GM21737 (cell line): ENCODE results near the gene CCDC34.
"Not testable (repeated sequence)": the region's sequence is repeated elsewhere in the genome, so short reads cannot be mapped to it uniquely, and the experiment has no call there.

Experiments used
- ATAC-seq: cut with Tn5 transposase; IDR thresholded peaks from one replicate; pipeline ENCODE4 v1.9.1; 2021; ENCODE audit warnings: mild to moderate bottlenecking, moderate library complexity; ENCODE audit not compliant: unreplicated experiment

Gene CCDC34

DNA sequence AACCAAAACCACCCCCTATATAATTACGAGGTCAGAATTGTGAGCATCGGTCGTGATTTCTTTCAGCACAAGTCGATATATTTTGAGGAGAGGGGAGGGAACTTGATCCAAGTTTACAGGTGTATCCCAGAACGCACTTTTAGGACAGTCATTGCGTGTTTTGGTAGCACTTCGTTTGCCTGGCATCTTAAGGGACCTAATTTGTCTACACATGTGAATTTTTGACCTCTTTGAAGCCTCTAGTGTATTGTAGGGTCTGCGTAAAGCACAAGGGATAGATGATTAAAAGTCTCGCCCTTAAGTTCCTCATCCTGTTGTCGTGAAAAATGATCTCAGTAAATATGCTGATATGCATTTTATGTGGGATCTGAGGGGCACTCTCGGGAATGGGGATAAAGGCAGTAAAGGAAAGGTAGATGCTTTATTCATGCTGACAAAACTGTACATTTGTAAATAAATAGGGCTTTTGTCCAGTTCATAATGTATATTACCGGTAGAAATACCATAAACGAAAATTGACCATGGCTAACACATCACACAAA lies 632 bp upstream of the CCDC34 start:
- no peak for ATAC-seq

GRCh38 chr11:27361649-27362431 lies 1.2 kb downstream of the CCDC34 start:
- ATAC-seq = no peak

- no peak for ATAC-seq
Observed at GRCh38 chr11:27358296-27358695, 4.7 kb downstream of the CCDC34 start.

- ATAC-seq = no peak
Observed at GRCh38 chr11:27357250-27357649, 5.8 kb downstream of the CCDC34 start.

GRCh38 chr11:27356624-27357222 lies 6.3 kb downstream of the CCDC34 start:
- ATAC-seq = no peak

DNA sequence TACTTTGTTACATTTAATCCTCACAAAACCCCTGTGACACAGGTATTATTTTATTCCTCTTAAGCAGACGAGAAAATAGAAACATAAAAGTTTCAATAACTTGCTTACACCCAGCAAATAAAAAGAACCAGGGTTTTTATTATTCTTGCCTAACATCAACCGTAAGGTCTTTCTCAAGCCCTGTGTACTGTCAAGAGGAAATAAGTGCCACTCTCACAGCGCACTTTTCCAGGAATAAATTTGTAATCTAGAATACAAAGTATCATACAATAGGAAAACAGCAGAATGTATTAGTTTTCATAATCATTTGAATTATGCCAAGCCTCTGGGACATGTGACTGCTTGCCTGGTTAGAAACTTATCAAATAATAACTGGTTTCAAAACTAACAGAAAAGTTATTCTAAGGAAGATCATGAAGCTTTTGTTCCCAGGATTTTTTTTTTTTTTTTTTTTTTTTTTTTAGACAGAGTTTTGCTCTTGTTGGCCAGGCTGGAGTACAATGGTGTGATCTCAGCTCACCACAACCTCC lies 7.4 kb downstream of the CCDC34 start:
- no peak for ATAC-seq

DNA sequence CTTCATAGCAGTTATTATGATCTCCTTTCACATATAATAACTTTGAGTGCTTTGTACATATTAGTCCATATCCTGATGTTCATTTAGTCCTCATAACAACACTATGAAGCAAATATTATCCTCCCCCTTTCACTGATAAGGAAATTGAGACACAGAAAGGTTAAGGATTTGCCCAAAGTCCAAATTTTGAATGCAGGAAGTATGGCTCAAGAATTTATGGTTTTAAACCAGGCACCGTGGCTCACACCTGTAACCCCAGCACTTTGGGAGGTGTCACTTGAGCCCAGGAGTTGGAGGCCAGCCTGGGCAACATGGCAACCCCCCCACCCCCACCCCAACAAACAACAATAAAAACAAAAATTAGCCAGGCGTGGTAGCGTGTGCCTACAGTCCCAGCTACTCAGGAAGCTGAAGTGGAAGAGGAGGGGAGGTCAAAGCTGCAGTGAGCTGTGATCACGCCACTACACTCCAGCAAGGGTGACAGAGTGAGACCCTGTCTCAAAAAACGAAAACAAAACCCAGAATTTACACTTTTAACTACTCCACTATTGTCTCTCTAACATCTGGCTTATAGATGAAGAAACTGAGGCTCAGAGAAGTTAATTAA lies 8.6 kb downstream of the CCDC34 start:
- ATAC-seq = no peak

- ATAC-seq = no peak
Observed at GRCh38 chr11:27353593-27354358, 9.2 kb downstream of the CCDC34 start.

GRCh38 chr11:27352781-27353180 lies 10.2 kb downstream of the CCDC34 start:
- no peak for ATAC-seq

DNA sequence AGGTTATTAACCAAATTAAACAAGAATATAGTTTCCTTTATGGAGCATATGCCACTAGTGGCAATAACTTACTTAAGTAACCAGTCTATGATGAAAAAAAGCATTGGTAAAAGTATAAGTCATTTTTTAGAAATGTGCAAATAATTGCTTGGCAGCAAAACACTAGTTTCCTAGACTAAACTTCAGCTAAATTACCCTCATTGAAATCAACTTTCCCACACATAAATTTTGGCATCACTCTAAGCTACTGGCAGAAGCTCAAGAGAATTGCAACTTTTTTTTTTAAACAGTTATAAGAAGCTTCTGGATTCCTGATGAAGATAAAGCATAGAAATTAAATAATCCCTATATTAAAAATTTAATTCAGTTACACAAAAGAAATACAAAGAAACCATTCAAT lies 12.5 kb downstream of the CCDC34 start:
- ATAC-seq = no peak

DNA sequence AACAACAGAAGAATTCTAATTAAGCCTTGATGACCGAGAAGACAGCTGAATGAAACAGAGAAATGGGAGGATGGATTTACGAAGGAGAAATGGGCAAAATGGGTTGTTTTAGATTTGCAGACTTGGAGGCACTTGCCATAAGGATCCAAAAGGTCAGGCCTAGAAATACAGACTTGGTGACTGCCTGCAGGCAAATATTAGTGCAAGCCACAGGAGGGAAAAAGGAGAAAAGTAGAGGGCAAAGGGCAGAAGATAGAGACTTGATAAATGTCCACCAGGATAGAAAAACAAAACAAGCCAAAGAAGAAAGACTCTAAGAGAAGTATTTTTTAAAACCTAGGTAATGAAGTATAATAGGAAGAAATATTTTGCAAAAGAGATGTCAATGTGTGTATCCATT lies 13.1 kb downstream of the CCDC34 start:
- no peak for ATAC-seq

DNA sequence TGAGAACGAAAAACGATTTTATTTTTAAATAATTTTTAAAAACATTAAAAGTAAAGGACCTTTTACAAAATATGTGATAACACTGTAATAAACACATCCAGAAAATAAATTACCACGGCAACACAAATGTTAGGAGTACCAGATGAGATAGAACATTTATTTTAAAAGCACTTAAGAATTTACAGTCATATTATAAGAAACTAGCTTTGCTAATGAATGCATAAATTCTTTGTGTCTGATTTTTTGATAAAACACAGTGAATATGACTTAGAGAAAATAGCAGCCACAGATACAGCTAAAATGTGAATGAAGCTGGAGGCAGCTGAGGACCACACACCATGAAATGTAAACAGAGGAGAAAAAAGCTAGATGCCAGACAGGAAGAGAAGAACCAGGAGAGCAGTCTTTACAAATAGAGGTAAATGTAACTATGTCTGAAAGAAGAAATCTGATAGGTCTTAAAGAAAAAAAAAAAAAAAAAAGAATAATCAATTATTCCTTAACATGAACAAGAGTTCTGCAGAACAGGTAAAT lies 14.6 kb downstream of the CCDC34 start:
- no peak for ATAC-seq

- ATAC-seq = no peak
Observed at GRCh38 chr11:27347359-27348339, 15.4 kb downstream of the CCDC34 start.

- ATAC-seq = no peak
Observed at GRCh38 chr11:27339941-27340340, 23.1 kb downstream of the CCDC34 start.

- ATAC-seq = not testable (repeated sequence)
Observed at GRCh38 chr11:27334764-27335163, 28.3 kb downstream of the CCDC34 start.

- no peak for ATAC-seq
Observed at GRCh38 chr11:27331981-27332380, 31.0 kb downstream of the CCDC34 start.

GRCh38 chr11:27330633-27331270 lies 32.3 kb downstream of the CCDC34 start:
- no peak for ATAC-seq

GRCh38 chr11:27329867-27330632 lies 33.0 kb downstream of the CCDC34 start:
- ATAC-seq = no peak
